Neuron (in vitro differentiated cells): ENCODE results near the gene POLR3K.
"Not testable (repeated sequence)": the region's sequence is repeated elsewhere in the genome, so short reads cannot be mapped to it uniquely, and the experiment has no call there.

Source experiments
- H2AFZ ChIP-seq: one replicate; pipeline ENCODE4 v1.6.1; 2013; ENCODE audit warnings: low read depth, mild to moderate bottlenecking, inconsistent platforms, low read length, moderate library complexity
- H3K27me3 ChIP-seq: one replicate; pipeline ENCODE4 v1.6.1; 2013; ENCODE audit warnings: low read length; ENCODE audit not compliant: insufficient read depth
- H3K36me3 ChIP-seq: one replicate; pipeline ENCODE4 v1.6.1; 2013; ENCODE audit warnings: low read length; ENCODE audit not compliant: insufficient read depth
- H3K4me1 ChIP-seq: one replicate; pipeline ENCODE4 v1.6.1; 2013; ENCODE audit warnings: low read length; ENCODE audit not compliant: insufficient read depth
- H3K4me3 ChIP-seq: 2 replicates; pipeline ENCODE4 v1.5.1; 2013; ENCODE audit warnings: mild to moderate bottlenecking, low read length, moderate library complexity
- H3K9me3 ChIP-seq: one replicate; pipeline ENCODE4 v1.6.1; 2013; ENCODE audit warnings: low read length

The POLR3K gene

GRCh38 chr16:38941-39892 lies 14.2 kb downstream of the POLR3K start:
- peaks cover 5% of the 10 kb centered on the region for H3K4me1 ChIP-seq
- H3K36me3 ChIP-seq, result peaks cover 13% of the 10 kb centered on the region
- no peak overlapping the region for H2AFZ ChIP-seq
- H3K4me3 ChIP-seq, result no peak overlapping the region
- no peaks in the 10 kb centered on the region for H3K27me3 ChIP-seq
- peaks cover 6% of the 10 kb centered on the region for H3K9me3 ChIP-seq

- not testable (repeated sequence) for H3K36me3 ChIP-seq, H3K4me1 ChIP-seq, H3K4me3 ChIP-seq, H3K27me3 ChIP-seq, H2AFZ ChIP-seq, H3K9me3 ChIP-seq
These were observed 15.2 kb downstream of the POLR3K start for GRCh38 chr16:38206-38605.

- H3K27me3 ChIP-seq, result no peaks in the 10 kb centered on the region
- H3K4me1 ChIP-seq, result peaks cover 5% of the 10 kb centered on the region
- H2AFZ ChIP-seq, result no peak overlapping the region
- H3K4me3 ChIP-seq, result no peak overlapping the region
- peaks cover 8% of the 10 kb centered on the region for H3K36me3 ChIP-seq
- H3K9me3 ChIP-seq, result peaks cover 6% of the 10 kb centered on the region
These were observed 15.9 kb downstream of the POLR3K start for GRCh38 chr16:37511-37910.

- H3K4me3 ChIP-seq, result no peak overlapping the region
- no peaks in the 10 kb centered on the region for H3K36me3 ChIP-seq
These were observed 16.9 kb downstream of the POLR3K start for GRCh38 chr16:36336-36984.

DNA sequence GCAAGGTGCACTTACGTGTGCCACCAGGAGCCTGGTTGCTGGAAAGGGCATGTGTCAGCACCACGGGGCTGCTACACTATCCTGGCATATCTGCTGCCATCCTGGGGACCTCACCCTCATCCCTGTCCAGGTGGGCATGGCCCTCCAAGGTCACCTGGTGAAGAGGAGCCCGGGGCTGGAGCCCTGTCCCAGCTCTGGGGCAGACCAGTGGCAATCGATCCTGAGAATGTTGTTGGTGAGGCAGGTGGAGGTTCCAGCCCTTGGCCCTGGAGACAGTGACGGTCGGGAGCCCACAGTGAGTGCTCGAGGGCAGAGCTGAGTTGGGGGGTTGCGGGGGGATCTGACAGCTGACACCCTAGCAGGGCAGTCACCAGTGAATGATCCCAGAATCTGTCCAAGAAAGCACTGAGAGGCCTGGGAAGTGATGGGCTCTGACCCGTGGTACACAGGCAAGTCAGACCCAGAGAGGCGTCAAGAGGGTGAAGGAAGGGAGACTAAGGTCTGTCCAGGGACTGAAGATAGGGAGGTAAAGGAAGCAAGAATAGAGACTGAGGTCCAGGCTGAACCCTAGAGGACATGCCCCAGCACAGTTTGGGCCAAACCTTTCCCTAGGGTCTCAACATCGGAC lies 17.6 kb downstream of the POLR3K start:
- H3K4me1 ChIP-seq, result peaks cover 5% of the 10 kb centered on the region
- no peak overlapping the region for H2AFZ ChIP-seq
- no peaks in the 10 kb centered on the region for H3K9me3 ChIP-seq
- H3K36me3 ChIP-seq, result no peaks in the 10 kb centered on the region
- H3K27me3 ChIP-seq, result no peaks in the 10 kb centered on the region
- H3K4me3 ChIP-seq, result no peak overlapping the region

More at GRCh38 chr16:36336-36984, 16.9 kb downstream of the POLR3K start:
- no peaks in the 10 kb centered on the region for H3K27me3 ChIP-seq
- no peak overlapping the region for H2AFZ ChIP-seq
- no peaks in the 10 kb centered on the region for H3K9me3 ChIP-seq
- peaks cover 5% of the 10 kb centered on the region for H3K4me1 ChIP-seq

DNA sequence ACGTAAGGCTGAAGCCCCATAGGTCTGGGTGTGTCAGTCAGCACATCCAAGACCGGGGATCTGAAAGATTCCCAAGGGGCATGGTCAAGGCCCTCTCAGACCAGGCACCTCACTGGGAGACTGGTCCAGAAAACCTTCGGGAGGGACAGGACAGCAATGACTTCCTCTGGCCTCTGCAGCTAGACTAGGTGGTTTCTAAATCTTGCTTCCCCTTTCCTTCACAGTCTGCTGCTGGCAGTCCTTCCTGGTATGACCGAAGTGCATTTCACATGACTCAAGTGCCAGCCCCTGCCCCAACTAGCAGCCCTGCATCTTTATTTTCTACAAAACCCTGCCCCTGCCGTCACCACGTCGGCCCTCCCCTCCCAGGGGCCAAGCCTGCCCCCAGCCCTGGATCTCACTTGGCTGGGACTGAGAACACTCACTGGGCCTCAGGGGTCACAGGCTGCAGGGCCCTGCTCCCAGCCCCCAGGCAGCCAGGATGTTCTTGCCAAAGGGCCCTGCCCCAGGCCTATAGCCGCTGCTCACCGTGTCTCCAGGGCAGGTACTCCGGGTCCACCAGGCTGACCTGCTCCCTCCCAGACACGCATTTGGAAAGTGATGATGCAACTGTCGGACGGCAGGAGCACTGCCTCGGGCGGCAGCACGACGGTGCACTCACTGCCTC lies 18.3 kb downstream of the POLR3K start:
- H2AFZ ChIP-seq, result no peak overlapping the region
- H3K4me1 ChIP-seq, result peaks cover 5% of the 10 kb centered on the region
- H3K9me3 ChIP-seq, result no peaks in the 10 kb centered on the region
- no peaks in the 10 kb centered on the region for H3K27me3 ChIP-seq
- H3K36me3 ChIP-seq, result no peaks in the 10 kb centered on the region
- no peak overlapping the region for H3K4me3 ChIP-seq

DNA sequence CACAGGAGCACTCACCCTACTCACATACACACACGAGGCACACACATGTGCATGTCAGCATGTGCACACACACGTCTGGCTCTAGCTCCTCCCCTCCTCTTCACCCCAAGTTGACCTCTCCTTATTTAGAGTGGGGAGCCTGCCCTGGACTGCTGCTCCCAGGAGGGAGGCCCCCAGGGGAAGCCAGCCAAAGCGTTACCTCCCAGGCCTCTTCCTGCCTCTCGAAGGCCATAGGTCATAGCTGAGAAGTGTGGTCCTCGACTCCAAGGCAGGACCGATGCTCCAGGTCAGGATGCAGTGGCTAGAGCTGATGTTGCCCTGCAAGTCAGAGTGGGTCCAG lies 18.8 kb downstream of the POLR3K start:
- no peak overlapping the region for H2AFZ ChIP-seq
- H3K4me3 ChIP-seq, result no peak overlapping the region
- no peaks in the 10 kb centered on the region for H3K27me3 ChIP-seq
- no peaks in the 10 kb centered on the region for H3K9me3 ChIP-seq
- H3K4me1 ChIP-seq, result peaks cover 5% of the 10 kb centered on the region
- H3K36me3 ChIP-seq, result no peaks in the 10 kb centered on the region

- H3K4me3 ChIP-seq, result no peak overlapping the region
- peaks cover 5% of the 10 kb centered on the region for H3K4me1 ChIP-seq
- no peaks in the 10 kb centered on the region for H3K9me3 ChIP-seq
- H2AFZ ChIP-seq, result no peak overlapping the region
- no peaks in the 10 kb centered on the region for H3K27me3 ChIP-seq
- H3K36me3 ChIP-seq, result no peaks in the 10 kb centered on the region
These were observed 19.3 kb downstream of the POLR3K start for GRCh38 chr16:33877-34647.

DNA sequence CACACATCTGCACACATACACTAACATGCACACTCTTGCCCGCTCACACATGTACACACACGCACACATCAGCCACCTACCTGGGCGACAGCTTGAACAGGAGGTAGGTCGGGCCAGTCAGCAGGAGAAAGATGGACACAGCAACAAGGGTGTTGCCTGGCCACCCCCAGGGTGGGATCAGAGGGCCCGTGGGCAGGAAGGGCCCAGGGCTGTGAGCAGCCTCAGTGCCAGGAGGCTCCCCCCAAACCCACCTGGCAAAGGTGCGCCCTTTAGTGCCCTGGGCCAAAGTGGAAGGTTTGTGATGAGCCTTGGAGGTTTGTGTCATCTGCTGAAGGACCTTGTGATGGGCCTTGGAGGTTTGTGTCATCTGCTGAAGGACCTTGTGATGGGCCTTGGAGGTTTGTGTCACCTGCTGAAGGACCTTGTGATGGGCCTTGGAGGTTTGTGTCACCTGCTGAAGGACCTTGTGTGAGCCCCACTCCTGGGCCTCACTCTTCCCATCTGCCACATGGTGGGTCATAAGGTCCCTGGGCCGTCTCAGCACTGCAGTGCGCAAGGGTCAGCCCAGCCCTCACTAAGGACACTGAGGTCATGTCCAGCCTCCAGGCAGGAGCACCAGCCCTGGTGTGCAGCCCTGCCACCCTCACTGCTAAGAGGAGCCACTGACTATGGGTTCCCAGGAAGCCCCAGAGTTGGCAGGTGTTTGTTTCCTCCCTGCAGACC lies 20.1 kb downstream of the POLR3K start:
- not testable (repeated sequence) for H3K27me3 ChIP-seq, H3K4me3 ChIP-seq

DNA sequence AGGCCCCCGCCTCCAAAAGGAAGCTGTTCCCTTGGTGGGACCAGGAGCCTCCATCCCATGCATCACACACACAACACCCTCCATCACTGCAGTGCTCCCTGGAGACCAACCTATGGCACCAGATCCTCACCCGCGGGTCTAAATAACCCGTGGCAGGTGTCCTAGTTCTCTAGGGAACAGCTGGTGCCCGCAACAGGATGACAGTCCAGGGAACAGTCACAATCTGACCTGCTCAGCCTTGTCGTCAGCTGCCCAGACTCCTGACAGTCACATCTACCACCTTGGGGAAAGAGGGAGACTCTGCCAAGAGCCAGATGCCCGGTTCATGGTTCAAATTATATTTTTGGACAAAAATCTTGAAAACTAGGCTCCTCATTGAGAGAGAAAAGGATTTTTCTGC lies 22.8 kb downstream of the POLR3K start:
- not testable (repeated sequence) for H3K36me3 ChIP-seq, H3K4me3 ChIP-seq, H3K9me3 ChIP-seq, H3K4me1 ChIP-seq, H3K27me3 ChIP-seq, H2AFZ ChIP-seq

More for the DNA sequence above, 20.1 kb downstream of the POLR3K start:
- not testable (repeated sequence) for H3K4me1 ChIP-seq, H3K9me3 ChIP-seq, H2AFZ ChIP-seq, H3K36me3 ChIP-seq

DNA sequence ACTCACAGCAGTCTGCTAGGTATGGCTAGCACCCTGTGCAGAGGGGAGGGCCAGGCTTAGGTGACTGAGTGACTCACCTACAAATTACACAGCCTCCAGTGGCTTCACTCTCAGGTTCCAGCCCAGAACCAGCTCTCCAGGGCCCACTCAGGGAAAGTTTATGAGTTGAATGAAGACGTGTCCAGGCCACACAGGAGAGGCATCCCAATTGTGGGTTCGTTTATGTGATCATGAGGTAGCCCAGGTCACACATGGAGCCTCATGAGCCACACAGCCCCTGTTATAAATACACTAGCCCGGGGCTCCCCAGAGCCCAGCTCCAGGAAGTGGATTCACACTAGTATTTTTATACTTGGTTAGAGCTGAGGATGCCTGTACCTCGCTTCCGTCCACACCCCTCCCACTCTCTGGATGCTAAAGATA lies 27.5 kb downstream of the POLR3K start:
- not testable (repeated sequence) for H3K27me3 ChIP-seq, H3K9me3 ChIP-seq, H3K36me3 ChIP-seq, H3K4me3 ChIP-seq, H2AFZ ChIP-seq, H3K4me1 ChIP-seq

DNA sequence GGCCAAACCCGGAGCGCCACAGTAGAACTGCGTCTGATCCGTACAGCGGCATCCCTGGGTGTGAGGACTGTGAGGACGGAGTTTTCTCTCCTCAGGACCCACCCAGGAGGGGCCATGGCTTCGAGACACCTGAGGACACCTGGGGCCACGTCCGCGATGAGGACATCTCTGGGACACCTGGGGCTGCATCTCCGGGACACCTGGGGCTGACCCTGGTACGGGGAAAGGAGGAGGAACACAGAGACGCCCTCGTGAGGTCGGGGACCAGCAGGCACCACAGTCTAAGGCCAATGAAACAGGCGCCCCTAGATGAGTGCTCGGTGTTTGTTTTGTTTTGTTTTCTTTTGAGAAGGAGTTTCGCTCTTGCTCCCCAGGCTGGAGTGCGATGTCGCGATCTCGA lies 29.3 kb downstream of the POLR3K start:
- H3K9me3 ChIP-seq, H3K36me3 ChIP-seq, H2AFZ ChIP-seq, H3K4me3 ChIP-seq, H3K27me3 ChIP-seq, H3K4me1 ChIP-seq: not testable (repeated sequence)
